Germinal center (tissue), 1 donor: ENCODE measurements around the gene KMT2E.

Source experiments
- DNase-seq: peaks from one replicate; pipeline ENCODE4 v3.0.0; 2012; ENCODE audit warnings: mixed read lengths, low spot score

Gene KMT2E

DNA sequence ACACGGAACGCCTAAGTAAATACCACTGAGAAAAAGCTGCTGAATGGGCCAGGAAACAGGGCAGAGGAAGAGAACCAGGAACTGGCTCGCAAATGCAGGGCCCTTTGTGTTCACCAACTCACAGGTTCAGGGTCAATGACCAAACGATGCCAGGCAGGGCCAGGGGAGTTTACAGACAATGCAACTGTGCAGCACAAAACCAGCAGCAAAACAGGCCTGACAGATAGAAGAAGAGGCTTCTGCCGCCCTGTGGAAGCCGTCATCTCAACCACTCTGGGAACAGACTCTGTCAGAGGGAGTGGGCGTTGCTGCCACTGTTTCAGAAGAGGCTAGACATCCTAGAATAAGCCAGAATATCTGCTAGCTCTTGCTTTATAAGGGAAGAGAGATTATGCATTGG, 117.9 kb downstream of the KMT2E start:
- DNase-seq = no peak

DNA sequence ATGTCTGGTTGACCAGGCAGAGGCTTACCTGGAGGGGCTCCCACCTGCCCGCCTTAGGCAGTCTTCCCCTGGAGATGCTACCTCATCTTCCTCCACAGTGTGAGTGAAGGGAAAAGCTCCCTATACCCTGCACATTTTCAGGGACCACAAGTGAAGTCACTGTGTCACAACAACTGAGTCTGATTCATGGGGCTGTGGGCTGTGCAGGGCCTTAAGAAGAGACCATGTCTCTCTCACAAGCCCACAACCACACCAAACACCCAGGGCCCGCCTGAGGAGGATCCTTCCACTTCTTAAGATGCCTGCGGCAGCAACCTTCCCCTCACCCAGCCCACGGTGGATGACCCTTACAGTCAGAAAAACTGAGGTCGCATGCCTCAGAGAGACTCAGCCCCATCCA, 118.3 kb downstream of the KMT2E start:
- DNase-seq = no peak

DNA sequence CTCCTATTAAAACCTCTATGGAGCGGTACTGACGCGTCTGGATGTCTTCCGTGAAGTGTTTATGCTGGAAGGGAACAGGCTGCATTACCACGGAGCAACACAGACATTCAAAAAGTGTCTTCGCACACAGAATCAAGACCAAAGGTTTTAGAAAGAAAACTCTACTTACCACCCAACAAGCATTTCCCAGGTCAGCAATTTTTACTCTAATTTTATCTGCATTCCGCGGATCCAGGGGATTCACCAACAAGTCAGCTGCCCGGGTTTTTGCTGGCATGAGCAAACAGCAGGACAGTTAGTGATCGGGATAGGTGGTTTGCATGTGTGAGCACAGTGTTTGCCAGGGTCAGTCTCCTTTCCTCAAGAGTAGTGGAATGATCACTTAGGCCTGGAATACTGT, 118.8 kb downstream of the KMT2E start:
- no peak for DNase-seq

DNA sequence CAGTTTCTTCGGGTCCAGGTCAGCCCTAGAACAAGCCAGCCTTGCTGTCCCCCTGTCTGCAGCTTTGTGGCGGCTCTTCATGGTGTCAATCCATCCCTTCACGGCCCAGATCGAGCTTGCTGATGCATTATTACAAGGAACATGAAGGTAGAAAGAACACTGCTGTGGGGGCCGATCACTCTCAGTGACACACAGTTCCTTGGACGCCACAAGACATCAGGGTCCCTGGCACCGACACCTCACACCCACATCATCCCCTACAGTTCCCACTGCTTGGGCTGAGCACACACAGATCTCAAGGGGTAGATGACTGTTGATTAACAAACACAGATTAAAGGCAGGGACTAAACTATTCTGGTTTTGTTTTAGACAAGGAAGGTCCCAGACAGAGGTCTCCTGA, 119.4 kb downstream of the KMT2E start:
- no peak for DNase-seq

DNA sequence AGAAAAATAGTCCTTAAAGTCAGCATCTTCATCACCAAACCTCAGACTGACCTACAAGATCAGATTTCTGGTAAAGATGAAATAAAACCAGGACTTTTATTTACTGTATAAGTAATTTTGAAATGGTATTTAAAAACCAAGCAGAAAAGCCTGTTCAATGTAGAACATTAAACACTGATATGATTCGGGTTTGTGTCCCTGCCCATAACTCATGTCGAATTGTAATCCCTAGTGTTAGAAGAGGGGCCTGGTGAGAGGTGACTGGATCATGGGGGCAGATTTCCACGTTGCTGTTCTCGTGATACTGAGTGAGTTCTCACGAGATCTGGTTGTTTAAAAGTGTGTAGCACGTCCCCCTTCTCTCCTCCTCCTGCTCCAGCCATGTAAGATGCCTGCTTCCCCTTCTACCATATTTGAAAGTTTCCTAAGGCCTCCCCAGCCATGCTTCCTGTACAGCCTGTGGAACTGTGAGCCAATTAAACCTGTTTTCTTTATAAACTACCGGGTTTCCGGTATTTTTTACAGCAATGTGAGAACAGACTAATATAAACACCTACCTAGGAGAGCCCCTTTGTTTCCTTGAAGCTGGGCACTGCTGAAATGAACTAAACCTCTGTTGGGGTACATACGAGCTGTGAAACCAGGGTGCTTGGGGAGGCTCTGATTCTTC, 120.1 kb downstream of the KMT2E start:
- no peak for DNase-seq

DNA sequence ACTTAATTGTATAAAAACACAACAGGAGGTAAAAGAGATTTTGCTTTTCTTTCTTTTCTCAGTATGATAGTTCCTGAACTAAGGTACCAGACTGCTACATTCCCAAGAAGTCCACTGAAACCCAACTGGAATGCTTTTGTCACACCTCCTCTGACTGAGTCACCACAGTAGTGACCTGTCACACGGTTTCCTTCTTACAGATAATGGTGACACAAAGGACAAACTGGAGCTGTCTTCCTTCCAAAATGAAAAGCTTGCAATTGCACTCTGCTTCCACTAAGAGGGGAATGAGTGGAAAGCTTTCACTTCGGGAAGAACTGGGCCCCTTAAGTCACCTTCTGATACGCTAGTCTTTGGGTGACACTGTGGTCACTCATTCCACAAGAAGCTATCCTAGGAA, 122.2 kb downstream of the KMT2E start:
- no peak for DNase-seq

DNA sequence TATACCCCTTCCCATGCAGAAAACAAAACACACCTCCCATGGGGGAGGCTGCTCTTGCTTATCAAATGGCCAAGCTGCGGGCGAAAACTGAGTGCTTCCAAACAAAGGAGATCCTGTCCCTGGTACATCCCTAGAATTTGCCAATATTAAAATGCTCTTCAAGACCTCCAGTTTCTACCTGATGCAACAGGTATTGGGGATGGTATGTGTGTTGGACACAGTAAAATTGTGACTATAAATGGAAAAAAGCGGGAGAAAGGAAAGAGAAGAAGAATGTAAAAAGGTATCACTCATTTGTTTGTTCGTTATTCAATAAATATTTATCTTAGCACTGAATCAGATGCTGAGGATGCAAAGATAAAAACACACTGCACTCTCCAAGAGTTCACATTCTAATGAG, 123.9 kb downstream of the KMT2E start:
- no peak for DNase-seq

DNA sequence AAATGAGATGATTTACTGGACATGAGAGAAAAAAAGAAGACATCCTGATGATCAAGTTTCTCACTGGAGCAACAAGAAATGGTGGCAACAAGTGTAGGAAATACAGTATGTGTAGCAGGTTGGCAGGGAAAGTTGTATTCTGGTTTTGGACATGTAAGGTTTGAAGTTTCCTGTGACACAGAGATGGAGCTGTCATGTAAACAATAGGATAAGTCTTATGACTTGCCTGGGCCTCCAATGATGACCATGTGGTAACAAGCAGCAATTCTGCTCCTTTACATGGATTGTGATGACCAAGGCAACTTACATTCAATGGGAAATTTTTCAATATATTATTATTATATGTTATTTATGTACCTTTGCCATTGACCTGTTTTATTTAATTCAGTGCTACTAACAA, 125.4 kb downstream of the KMT2E start:
- no peak for DNase-seq

DNA sequence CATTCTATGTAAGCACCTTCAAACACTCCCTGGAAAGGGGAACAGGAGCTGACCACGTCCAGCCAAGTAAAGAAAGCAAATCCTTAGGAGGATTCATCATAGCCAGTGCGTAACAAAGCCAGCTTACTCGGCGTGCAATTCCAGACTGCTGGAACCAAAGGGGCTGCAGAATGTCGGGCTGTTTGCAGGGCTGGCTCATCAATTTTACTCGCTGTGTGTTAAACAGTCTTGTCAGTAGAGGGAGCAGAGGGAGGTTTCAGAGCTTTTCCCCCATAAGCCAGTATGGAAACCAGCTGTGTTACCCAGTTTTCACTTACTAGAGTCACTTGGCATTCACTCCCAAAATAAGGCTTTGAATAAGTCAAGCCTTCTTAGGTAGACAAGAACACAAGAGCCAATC, 127.1 kb downstream of the KMT2E start:
- DNase-seq = no peak

DNA sequence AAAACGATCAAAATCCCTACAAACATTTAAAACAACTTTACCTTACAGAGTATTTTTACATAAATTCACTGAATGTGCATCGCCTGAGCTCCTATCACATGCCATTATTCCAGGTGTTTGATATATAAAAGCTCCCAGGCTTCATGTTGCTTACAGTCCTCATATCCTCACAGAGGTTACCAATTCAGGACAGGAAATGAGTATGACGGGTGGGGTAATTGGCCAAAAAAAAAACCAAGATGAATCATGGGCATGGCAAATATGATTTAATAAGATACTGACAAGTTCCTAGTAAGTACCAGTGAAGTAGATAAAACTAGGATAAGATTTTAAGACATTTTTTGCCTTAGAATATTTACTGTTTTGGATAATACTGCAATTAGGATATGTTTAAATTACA, 135.8 kb downstream of the KMT2E start:
- no peak for DNase-seq

DNA sequence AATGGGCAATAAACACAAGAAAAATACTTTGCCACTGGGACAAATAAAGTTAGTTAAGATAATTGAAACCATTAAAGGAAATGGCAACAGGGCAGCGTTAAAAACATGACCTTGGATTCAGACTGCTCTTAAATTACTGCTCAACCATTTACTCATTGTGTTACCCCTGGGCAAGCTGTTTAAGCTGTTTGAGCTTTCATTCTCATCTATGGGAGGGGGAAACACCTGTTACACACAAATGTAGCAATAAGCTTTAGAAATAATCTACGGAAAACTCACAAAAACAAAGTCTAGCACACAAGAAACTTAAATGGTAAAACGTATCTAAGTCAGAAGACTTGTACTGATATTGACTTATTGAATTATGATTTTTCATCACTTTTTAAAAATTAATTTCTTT, 137.1 kb downstream of the KMT2E start:
- no peak for DNase-seq

DNA sequence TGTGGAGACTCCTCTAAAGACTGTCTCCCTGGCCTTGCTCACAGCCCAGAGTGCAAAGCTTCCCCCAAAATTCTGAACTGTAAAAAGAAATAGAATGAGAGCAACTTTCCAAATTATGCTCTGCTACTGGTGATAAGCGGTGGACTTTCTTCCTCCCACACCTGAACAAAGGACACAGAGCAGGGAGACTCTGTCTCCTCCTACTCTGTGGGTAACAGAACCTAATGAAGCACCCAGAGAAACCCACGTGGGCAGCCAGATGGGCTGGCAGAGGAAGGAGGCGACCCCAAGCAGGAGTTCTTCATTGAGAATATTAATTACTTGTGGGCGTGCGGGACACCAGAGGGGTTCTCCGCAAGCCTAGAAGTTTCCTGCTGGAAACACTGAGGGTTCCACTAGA, 139.5 kb downstream of the KMT2E start:
- DNase-seq = no peak

DNA sequence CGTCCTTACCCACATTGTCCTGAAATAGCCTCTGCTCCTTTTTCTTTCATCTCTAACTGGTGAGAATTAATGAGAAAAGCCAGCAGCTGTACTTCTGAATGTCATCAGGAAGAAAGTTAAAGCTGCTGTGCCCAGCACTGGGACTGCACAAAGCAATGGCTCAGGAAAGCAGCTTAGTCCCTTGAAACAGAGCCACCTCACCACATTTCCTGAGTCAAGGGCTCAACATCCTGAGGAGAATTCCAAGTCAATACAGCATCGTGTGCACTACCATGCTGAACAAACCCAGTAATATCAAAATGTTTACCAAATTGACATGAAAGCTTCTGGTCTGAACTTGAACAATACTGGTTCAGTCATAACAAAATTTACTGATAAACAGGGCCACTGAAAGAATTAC, 140.1 kb downstream of the KMT2E start:
- no peak for DNase-seq

DNA sequence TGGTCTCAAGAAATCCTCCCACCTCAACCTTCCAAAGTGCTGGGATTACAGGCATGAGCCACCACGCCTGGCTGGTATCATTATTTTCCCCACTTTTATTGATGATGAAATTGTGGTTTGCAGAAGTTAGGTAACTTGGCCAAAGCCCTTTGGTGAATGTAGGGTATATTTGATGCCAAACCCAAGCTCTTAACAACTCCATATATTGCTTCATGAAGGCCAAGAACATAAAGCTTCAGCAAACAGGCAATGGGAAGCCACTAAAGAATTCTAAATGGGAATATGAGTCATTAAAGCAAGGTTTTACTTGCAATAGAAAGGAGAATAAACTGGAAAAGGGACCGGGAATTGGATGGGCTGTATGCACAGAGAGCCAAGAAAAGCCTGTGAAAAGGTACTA, 142.7 kb downstream of the KMT2E start:
- no peak for DNase-seq

DNA sequence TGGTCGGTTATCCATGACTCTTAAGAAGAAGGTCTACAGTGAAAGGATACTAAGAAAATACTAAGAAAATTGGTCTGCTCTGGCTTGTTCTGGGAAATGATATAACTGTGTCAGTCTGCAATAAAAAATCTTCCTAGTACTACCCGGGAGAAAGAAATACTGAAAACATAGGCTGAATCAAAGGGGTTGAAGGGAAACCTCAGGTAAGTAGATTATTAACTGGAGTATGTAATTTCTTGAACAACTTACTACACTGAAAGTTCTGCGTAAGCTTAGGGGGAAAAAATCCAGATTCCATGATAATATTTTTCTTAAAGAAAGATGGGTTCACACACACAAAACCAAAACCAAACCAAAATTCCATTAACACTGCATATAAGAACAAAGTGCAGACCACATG, 143.3 kb downstream of the KMT2E start:
- no peak for DNase-seq

DNA sequence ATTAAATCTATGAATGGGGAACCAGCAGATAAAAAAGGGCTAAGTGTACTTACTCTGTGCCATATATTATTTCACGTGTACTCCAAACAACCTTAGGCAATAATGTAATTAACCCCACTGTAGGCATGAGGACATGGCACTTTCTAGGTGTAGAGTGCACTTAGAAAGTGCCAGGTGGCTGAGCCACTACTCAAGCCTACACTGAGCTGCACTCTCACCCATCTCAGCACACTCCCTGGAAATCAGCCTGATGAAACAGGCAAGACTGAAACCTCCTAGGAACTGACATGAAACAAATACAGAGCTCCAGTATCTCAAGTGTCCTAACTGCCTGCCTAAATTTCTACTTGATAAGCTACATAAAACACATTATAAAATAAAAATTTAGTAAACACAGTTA, 147.4 kb downstream of the KMT2E start:
- no peak for DNase-seq
